ENCODE measurements around the gene LCE1D.

- no peak for TF ChIP-seq CTCF (IDR thresholded peaks at IDR 0.05)
- no peak for TF ChIP-seq ZFX (IDR thresholded peaks at IDR 0.05; ENCODE audit: borderline replicate concordance)
Measured at GRCh38 chr1:152768847-152769533, 27.5 kb upstream of the LCE1D start.

All from 22Rv1 (cell line).